ENCODE measurements around the gene ATXN7L1.
"Not testable (repeated sequence)": the region's sequence is repeated elsewhere in the genome, so short reads cannot be mapped to it uniquely, and the experiment has no call there.

ATXN7L1 gene

GRCh38 chr7:105618016-105618296 lies 258.4 kb downstream of the ATXN7L1 start:
- no peak for DNase-seq (ENCODE audit: low read depth in 2 of 2)

- DNase-seq (ENCODE audit: low read depth in 2 of 2), result no peak
Measured at GRCh38 chr7:105617280-105618015, 259.0 kb downstream of the ATXN7L1 start.

GRCh38 chr7:105614341-105614840 lies 262.0 kb downstream of the ATXN7L1 start:
- no peak for DNase-seq (ENCODE audit: low read depth in 2 of 2)

GRCh38 chr7:105613611-105614330 lies 262.6 kb downstream of the ATXN7L1 start:
- no peak for DNase-seq (ENCODE audit: low read depth in 2 of 2)

GRCh38 chr7:105612806-105613205 lies 263.6 kb downstream of the ATXN7L1 start:
- no peak for DNase-seq (ENCODE audit: low read depth in 2 of 2)

- DNase-seq (ENCODE audit: low read depth in 2 of 2), result no peak
Measured at GRCh38 chr7:105611856-105612775, 264.3 kb downstream of the ATXN7L1 start.

- DNase-seq (ENCODE audit: low read depth in 2 of 2), result no peak
Measured at GRCh38 chr7:105610165-105610930, 266.1 kb downstream of the ATXN7L1 start.

- no peak for DNase-seq (ENCODE audit: low read depth in 2 of 2)
Measured at GRCh38 chr7:105602325-105603305, 273.8 kb downstream of the ATXN7L1 start.

- DNase-seq (ENCODE audit: low read depth in 2 of 2), result no peak
Measured at GRCh38 chr7:105600720-105601550, 275.5 kb downstream of the ATXN7L1 start.

- DNase-seq (ENCODE audit: low read depth in 2 of 2), result no peak
Measured at GRCh38 chr7:105599551-105599950, 276.8 kb downstream of the ATXN7L1 start.

GRCh38 chr7:105599080-105599479 lies 277.3 kb downstream of the ATXN7L1 start:
- not testable (repeated sequence) for DNase-seq (ENCODE audit: low read depth in 2 of 2)

- no peak for DNase-seq (ENCODE audit: low read depth in 2 of 2)
Measured at GRCh38 chr7:105596866-105597265, 279.5 kb downstream of the ATXN7L1 start.

GRCh38 chr7:105594034-105594433 lies 282.4 kb downstream of the ATXN7L1 start:
- no peak for DNase-seq (ENCODE audit: low read depth in 2 of 2)

- DNase-seq (ENCODE audit: low read depth in 2 of 2), result no peak
Measured at GRCh38 chr7:105591522-105591921, 284.9 kb downstream of the ATXN7L1 start.

GRCh38 chr7:105590793-105591192 lies 285.6 kb downstream of the ATXN7L1 start:
- DNase-seq (ENCODE audit: low read depth in 2 of 2), result no peak

- peak; percentile 5 to 25 for DNase-seq (ENCODE audit: low read depth in 2 of 2)
Measured at GRCh38 chr7:105589356-105590077, 286.9 kb downstream of the ATXN7L1 start.

- DNase-seq (ENCODE audit: low read depth in 2 of 2), result no peak
Measured at GRCh38 chr7:105587909-105588635, 288.3 kb downstream of the ATXN7L1 start.

Data from stimulated activated CD4-positive, alpha-beta T cell treated with anti-CD3 and anti-CD28 coated beads, Interleukin-1b, Interleukin-23, amount 100 ng/mL, for 4 hours (primary cell).